Hematopoietic multipotent progenitor cell treated with erythropoietin and hydrocortisone succinate and interleukin-3 and kit ligand, for 15 days (in vitro differentiated cells): ENCODE data around the gene ADGRD1.
"Not testable (repeated sequence)": the region's sequence is repeated elsewhere in the genome, so short reads cannot be mapped to it uniquely, and the experiment has no call there.

Experiments used
- DNase-seq: peaks from one replicate; pipeline ENCODE4 v3.0.0-alpha.2; 2015; ENCODE audit warnings: low spot score

Gene ADGRD1

DNA sequence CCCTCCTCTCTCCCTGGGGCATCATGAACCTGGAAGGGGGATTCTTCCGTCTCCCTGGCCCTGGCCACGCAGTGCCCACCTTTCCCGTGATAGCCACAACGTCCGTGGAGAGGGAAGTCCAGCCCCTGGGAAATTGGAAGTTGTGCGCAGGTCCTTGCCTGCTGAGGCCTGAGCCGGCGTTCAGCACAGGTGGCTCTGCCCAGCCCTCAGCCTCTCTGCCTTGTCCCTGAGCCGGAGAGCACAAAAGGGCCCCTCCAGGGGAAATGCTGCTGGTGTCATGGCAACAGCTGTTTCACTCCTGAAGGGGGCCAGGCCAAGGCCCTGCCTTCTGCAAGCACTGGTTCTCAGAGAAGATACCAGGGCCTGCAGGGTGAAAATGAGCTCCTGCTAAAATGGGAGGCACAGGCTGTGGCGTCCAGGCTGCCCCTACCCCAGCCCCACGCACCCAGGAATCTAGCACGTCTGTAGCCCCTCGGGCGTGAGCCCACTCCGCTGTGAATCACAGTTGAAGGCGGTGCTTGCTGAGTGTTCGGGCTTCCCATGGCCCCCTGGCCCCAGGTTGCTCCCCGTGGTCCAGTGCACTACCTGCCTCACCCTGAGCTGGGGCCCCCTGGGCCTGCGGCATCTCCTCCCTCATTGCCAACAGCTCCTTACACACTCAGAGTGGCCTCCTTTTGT is 149.4 kb downstream of the ADGRD1 start:
- no peak for DNase-seq

DNA sequence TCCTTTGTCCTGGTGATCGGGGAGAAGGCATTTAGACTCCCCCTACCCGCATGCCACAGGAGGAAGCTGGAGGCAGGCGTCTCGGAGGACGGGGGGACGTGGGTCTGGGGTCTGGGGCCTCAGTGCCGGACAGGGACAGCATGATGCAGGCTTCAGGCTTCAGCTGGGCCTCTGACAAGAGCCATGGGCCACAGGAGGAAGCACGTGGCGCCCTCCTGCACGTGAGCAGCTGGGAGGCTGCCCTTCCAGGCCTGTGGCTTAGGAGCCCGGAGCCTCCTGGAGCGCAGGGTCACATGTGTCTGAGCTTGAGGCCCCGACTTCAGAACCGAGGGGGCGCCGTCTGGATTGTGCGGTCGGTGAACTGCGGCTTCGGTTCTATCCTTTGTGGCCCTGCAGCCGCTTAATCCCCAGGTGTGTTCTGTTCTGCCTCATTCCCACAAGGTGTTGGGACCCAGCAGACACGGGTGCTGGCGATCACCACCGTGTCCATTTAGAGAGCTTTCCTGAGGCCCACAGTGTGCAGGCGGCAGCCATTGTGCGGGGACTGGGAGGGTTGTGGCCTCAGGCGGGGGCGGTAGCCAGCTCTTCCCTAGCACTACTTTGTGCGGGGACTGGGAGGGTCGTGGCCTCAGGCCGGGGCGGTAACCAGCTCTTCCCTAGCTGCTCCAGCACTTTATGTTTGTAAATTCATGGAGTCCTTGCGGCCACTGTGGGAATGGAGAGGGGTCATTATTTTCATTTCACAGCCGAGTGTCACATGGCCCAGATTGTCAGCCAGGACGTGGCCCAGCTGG is 150.2 kb downstream of the ADGRD1 start:
- no peak for DNase-seq

DNA sequence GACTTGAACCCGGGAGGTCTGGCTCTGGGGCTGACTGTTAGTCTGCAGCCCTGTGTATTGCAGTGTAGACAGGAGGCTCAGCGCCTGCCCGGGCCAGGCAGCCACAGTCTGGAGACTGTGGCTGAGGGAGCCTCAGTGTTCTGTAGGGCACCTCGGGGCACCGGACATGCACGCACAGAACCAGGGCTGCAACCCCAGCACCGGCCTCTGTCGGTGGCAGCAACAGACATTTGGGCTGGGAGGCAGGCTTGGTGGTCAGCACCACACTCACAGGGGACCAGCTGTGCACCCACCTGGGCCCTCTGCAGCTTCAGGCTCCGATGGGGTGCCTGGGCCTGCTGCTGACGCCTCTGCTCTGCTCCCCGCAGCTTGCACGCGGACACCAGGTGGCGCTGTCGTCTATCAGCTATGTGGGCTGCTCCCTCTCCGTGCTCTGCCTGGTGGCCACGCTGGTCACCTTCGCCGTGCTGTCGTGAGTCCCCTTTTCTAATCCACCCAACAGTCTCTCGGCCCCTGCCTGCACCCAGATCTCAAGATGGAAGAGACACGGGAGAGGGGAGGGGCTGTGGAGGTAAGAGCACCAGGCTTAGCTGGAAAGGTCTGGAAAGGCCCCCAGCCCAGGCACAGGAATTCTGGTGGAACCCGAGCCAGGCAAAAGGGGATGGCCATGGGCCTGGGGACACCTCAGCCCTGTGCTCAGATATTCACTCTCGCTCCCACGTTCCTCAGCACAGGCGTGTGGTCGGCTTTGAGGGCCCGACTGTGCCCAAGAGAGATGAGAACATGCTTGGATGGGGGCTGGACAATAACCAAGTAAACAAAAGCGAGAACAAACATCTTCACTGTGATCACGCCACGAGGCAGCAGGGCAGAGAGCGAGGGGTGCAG is 151.0 kb downstream of the ADGRD1 start:
- peak; percentile 58 for DNase-seq

DNA sequence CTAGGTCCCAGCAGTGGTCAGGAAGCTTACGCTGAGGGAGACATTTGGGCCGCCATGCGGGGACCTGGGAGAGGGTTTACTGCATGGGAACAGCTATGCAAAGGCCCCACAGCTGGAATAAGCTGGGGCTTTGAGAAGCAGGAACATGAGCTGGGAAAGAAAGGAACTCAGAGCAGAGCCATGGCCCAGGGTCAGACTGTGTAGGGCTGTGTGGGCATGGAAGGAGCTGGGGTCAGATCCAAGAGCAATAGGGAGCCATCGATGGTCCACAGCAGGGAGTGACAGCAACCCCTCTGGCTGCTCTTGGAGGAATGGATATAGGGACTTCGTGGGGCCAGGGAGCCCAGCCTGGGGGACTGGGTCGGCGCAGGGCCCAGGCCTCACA is 151.6 kb downstream of the ADGRD1 start:
- no peak for DNase-seq

DNA sequence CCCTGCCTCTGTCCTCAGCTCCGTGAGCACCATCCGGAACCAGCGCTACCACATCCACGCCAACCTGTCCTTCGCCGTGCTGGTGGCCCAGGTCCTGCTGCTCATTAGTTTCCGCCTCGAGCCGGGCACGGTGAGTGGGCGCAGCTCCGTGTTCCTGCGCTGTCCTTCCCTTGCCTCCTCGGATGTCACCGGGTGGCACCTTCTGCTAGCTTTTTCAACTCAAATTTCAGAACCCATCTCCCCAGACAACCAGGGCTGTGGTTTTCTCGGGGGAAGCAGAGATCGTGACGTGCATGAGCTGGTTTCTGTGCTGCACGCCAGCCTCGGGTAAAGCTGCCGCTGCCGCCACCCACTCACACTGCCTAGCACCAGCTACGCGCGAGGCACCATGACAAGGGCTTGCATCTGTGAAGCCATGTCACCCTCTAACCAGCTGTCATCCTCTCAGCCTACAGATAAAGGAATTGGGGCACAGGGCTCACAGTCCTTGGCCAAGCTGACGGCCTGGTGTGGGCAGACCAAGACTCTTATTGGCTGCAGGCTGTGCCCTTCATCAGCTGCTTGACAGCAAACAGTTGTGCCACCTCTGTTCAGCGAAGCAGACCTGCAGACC is 152.1 kb downstream of the ADGRD1 start:
- DNase-seq = no peak

DNA sequence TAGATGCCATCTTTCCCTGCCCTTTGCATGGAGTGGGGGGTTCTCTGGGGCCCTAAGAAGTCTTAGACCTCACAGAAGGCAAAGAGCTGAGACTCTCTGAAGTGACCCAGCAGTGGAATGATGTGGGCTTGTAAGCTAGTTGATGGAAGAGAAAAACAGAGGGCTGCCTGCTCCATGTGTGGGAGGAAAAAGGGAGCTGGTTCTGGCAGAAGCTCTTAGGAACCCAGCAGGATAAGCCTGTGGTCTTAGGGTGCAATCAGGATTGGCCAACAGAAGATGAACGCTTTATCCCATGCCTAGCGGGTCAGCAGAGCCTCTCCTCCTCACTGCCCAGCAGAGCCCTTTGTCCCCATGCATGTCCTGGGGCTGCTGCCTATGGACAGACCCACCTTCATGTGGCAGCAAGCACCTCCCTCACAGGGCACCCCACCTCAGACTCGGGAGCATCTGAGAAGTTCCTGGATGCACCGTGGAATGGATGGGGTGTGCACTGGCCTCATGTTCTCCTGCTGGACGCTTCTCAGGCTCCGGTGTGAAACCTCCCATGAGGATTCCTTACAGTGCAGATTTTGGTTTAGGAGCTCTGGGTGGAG is 152.7 kb downstream of the ADGRD1 start:
- no peak for DNase-seq

DNA sequence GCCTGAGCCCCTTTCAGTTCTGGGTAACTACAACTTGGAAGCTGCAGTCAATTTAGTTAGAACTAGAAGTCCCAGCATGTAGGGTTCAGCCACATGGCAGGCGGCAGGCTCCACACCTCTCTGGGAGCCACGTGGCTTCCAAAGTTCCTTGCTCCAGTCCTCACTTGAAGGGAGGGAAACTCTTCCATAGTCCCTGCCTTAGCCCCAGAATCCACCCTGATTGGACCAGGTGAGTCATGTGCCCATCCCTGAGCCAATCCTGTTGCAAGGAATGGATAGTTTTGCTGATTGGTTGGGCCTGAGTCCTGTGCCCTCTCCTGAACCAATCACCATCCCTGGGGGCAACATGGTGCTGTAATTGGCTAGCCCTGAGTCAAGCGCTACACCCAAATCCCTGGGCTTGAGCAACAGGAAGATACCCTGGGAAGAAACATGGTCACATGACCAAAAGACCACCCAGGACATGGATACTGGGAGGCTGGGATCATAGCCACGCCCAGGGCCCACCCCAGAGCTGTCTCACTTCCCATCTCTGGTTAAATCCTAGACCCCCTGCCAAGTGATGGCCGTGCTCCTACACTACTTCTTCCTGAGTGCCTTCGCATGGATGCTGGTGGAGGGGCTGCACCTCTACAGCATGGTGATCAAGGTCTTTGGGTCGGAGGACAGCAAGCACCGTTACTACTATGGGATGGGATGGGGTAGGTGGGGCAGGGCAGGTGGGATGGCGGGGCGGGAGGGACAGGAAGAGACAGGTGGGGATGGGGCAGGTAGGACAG is 154.7 kb downstream of the ADGRD1 start:
- DNase-seq = no peak

DNA sequence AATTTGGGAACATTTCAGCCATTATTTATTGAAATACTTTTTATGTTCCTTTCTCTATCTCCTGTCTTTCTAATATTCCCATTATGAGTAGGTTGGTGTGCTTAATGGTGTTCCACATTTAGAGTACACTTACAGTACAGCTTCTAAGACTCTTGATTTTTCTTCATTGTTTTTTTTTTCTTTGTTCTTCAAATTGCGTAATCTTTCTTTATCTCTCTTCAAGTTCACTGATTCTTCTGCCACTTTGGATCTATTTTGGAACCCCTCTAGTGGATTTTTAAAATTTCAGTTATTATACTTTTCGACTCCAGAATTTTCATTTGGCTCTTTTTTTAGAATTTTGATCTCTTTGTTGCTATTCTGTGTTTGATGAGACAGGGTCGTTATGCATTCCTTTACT is 157.7 kb downstream of the ADGRD1 start:
- DNase-seq = no peak

DNA sequence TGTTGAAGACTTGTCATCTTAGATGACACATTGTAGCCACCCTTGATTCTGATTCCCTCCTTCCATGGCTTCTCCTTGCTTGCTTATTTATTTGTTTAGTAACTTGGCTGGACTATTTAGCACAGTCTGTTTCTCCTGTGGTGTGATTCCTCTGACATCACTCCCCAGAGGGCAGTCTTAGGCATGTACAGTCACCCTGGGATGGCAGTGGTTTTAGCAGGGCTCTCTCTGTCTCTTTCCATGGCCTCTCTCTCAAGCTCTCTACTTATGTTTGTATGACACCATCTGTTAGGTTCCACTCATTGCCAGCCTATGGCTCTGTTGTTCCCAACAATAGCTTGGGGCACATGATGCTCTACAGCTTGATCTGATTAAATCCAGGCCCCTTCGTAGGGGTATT is 158.3 kb downstream of the ADGRD1 start:
- DNase-seq = no peak

DNA sequence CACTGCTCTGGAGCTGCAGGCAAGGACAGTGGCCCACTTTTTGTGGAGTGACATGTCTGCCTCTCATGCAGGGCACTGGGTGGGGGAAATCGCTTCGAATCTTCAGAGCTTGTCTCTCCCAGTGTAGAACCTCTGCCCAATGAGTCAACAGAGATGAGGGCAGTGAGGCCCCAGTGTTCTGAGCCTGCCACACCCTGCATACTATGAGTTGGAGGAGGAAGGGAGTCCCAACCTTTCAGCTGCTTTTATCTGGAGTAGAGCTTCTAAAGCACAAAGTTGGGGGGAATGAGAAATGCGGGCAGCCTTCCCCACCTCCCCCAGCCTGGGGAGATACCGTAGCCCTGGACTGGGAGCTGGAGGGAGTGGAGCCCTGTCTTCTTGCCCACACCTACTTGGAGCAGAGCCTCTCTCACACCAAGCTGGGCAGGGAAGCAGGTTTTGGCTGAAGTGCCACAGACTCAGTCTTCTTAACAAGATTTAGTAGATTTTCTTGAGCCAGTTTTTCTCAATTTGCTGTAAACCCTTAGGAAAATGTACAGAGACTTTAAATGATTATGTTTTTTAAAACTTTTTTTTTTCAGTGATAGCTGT is 159.1 kb downstream of the ADGRD1 start:
- DNase-seq = no peak

DNA sequence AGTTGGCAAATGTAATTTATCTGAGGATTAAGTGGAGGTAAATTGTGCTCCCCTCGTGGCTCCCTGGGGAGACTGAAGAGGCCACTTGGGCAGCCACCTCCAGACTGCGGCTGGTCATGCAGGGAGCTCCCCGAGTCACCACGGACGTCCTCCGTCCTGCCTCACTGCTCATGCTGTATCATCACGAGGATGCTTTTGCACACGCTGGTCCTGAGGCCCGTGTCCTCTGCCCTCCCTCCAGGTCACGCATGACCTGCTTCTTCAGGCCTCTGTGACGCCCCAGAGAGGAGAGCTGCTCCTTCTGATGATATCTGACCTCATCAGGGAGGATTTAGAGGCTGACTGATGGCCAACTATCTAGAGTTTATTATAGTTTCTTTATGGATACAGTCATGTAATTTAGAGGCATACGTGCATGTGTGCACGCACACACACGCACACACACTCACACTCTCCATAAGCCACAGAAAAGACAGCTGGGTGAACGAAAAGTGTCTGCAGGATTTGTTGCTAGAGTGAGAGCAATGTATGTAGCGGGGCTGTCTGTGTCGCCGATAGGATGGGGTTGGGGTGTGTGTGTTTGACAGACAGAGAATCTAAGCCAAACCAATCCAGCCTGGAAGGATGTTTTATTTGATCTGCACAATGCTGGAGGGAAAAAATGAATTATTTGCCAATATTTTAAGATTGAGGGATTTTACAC is 160.0 kb downstream of the ADGRD1 start:
- no peak for DNase-seq

DNA sequence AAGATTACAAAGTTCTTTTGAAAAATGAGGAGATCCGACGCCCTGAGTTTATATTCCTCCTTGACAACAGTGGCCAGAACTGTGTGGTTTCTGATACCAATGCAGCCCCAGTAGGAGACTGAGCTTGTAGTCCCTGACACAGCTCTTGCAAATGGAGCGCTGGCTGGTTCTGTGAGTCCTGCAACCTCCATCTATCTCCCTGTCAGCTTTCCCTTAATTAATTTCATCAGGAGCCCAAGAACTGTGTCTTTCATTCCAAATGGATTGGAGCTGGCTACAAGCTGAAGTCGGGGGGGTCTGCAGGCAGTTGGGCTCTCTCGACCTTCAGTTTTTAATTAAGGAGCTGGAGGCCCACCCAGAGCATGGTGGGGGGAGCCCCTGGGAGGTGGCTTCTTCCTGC is 160.6 kb downstream of the ADGRD1 start:
- no peak for DNase-seq

DNA sequence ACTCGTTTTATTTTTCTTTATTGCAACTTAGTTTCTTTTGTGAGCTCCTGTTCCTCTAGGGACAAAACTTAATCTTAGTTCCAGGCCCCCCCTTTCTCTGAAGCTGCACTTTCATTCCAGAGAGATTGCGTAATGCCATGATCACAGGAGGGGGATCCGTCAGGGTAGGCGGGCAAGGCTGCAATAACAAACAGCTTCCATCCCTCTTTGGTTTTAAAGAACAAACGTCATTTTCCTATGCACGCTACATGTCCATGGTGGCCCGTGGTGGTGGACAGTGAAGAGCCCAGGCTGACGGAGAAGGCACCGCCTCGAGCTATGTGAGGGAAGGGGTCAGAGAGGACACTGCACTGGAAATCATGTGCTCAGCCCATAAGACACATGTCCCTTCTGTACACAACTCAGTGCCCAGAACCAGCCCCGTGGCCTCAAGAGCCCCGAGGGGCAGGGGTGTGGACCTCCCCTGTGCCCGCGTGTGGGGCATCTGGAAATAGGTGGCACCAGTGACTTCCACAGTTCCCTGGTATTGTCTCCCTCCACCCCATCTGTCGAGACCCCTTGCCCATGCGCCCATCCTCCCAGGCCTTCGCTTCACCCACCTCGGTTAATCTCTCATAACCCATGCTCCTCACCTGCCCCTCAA is 161.4 kb downstream of the ADGRD1 start:
- no peak for DNase-seq

DNA sequence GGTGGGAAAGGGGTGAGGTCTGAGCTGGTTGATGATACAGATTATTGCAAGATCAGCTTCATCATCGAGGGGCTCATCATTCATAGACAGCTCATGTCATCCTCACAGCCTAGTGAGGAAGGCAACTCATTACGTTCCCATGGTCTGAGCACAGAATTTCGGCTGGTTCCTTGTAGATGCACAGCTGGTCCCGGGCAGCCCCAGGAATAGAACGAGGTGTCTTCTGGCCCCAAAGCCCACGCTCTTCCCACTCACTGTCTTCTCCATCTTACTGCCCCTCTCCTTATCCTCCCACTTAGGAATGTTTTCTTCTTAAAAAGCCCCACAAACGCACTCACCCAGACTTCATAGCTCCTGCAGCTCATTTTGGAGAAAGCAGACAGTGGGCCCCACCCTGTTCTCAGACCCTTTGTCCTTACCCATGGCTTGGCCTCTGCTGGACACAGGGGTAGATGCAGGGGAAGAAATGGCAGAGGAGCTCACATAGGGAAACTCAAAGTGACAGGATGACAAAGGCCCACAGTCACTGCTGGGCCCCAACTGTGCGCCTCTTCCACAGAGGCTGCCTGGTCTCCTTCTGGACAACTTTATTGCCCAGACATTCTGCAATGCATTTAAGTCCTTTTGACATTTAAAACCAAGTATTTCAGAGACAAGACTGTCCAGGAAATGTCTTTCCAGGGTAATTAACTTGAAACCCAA is 162.2 kb downstream of the ADGRD1 start:
- no peak for DNase-seq

DNA sequence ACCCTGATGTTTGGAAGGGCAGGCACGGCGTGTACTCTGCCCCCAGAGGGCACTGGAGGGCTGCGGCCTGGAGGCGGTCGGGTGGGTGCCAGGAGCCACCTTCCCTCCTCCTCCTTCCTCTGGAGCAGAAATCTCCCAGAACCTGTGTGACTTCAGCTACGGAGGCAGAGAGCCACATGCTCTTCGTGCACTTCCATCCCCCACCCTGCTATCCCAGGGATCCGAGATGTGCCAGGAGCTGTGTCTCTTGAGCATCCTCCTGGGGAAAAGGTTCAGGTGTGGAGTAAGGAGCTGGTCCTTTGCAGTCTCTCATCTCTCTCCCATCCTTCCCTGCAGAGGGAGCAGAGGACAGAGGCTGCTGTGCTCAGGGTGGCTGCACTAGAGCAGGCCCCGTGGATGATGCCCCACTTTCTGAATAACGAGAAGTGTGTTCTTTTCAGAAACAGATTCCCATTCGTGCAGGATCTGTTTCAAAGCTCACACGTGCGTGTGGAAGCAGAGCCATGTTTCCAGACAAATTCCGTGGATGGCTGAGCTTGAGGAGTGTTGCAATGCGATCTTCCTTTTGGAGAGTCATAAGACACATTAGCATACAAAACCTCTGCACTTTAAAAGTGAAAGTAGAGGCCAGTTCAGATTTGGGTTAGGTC is 162.9 kb downstream of the ADGRD1 start:
- DNase-seq = no peak

DNA sequence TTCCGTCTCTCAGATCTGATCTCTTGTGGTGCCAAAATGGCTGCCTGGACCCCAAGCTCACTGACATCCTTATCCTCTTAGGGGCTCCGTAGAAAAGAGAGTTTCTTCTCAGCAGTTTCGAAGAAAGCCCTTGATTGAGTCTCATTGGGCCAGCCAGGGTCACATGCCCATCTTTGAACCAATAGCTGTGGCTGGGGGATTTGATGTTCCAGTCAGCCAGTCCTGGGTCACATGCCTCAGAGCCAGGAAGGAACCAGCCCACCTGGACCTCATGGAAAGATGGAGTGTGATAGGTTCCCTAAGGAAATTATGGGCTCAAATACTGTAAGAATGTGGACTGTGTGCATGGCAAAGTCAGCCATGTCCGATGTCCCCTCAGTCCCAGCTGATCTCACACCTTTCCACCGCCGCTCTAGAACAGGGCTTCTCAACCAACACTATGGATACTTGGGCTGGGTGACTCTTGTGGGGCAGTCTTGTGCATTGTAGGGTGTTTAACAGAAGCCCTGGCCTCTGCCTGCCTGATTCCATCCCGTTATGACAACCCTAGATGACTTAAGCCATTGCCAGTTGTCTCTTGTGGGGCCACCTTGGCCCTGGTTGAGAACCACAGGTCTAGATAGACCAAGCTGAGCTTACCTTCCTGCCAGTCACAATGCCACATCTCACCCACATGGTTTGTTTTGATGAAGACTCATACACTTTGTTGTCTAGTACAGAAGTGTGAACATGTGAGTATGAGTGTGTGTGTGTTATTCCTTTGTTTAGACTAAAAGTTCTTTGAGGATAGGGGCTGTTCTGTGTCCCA is 163.9 kb downstream of the ADGRD1 start:
- no peak for DNase-seq

DNA sequence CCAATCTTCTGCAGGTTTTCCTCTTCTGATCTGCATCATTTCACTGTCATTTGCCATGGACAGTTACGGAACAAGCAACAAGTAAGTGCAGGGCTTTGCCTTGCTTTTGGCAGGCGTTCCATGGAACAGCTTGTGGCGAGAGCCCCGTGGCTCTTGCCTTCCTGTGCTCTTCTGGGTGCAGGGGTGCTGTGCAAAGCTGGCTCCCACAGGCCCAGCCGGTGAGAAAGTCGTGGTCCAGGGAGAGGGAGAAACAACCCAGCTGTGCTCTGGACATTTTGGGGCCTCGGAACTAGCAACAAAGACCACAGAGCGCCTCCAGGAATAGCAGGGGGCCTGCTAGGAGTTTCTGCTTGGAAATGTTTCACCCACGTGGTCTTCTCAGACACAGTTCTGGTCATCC is 164.7 kb downstream of the ADGRD1 start:
- no peak for DNase-seq

DNA sequence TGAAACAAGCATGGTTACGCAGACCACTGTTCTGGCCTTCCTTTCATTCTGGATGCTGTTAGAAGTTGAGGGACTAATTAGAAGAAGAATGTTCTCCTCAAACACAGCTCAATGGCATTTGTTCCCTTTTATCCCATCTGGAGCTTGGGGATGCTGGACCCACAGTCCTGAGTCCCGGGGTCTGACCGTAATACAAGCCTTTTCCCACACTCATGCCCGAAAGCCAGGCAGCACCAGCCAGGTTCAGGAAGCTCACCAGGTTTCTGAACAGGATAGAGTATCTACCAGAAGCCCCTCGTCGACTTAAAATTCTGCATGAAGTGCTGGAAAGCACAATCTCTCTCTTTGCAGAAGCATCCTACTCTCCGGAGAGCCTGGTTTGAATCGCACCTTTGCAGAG is 165.6 kb downstream of the ADGRD1 start:
- DNase-seq = not testable (repeated sequence)
